ENCODE data around the gene SEPSECS.
"Not testable (repeated sequence)": the region's sequence is repeated elsewhere in the genome, so short reads cannot be mapped to it uniquely, and the experiment has no call there.

SEPSECS gene

GRCh38 chr4:25109511-25109910 is 50.7 kb downstream of the SEPSECS start:
- DNase-seq (ENCODE audit: low spot score), result no peak

- no peak for DNase-seq (ENCODE audit: low spot score)
Observed at GRCh38 chr4:25108556-25108955, 51.7 kb downstream of the SEPSECS start.

DNA sequence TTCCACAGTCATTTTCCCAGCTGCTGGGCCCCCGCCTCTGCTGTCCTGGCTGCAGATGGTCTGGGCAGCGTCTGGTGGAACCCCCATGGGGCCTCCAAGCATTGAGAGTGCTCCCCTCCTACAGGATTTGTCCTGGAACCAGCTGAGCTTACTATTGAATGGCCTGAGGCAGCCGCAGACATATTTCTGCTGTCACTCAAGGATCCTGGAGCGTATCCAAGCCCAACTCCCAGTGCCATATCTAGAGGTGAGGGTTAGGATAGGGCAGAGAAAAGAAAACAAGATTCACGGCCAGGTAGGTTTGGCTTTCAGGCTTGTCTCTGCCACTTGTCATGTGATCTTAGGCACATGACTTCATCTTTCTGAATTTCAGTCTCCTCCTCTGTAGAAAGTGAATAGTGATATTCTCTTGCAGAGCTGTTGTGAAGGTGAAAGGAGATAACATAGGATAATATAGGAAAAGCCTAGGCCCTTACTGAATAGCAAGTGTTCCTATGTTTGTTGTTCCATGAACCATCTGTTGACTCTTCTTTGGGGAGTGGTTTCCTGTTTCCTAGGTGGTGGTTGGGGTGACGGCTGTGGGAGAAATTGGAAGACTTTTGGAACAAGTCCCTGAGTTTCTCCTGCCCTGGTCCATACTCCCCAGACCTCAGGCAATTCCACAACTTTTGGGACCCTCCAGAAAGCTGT is 52.3 kb downstream of the SEPSECS start:
- no peak for DNase-seq (ENCODE audit: low spot score)

DNA sequence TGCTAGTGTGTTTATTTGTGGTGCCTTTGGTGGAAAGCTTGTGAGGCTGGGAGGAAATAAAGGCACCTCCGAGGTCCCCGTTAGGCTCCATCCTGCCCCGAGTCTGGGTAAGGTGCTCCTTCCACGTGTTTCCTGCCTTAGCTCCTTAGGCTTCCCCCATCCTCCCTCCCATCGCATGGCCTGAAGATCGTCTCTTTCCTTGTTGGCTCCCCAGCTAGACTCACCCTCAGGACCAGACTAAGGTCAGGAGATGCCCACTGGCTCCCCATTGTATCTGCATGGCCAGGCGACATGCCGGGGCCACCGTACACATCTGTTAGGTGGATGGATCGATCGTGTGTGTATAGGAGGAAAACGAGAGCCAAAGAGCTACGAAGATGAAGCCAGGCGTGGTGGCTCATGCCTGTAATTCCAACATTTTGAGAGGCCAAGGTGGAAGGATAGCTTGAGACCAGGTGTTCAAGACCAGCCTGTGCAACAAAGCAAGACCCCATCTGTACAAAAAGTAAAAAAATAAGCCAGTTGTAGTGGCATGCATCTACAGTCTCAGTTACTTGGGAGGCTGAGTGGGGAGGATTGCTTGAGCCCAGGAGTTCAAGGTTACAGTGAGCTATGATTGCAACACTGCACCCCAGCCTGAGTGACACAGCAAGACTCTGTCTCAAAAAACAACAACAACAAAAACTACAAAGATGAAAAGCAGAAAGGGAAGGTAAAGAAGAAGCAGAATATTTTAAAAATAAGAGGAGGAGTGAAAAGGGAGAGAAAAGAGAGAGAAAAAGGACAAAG is 53.7 kb downstream of the SEPSECS start:
- no peak for DNase-seq (ENCODE audit: low spot score)

- DNase-seq (ENCODE audit: low spot score), result no peak
Observed at GRCh38 chr4:25104591-25104990, 55.7 kb downstream of the SEPSECS start.

- DNase-seq (ENCODE audit: low spot score), result no peak
Observed at GRCh38 chr4:25103418-25103817, 56.8 kb downstream of the SEPSECS start.

DNA sequence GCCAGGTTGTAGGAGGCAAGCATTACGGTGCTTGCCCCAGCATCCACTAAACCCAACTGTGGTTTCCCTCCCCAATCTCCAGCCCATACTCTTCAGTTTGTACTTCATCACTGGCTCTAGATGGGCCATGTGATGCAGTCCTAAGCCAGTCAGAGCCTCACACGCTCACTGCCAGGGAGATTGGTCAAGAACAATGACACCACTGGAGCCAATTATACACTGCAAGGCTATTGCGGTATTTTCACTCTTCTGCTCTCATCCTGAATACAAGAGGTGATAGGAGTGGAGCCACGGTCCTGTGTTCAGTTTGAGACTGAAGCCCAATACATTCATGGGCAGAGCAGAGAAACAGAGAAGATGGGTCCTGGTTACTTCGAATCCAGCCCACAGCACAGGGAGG is 58.4 kb downstream of the SEPSECS start:
- DNase-seq (ENCODE audit: low spot score), result no peak

- no peak for DNase-seq (ENCODE audit: low spot score)
Observed at GRCh38 chr4:25100710-25101109, 59.5 kb downstream of the SEPSECS start.

- no peak for DNase-seq (ENCODE audit: low spot score)
Observed at GRCh38 chr4:25100021-25100555, 60.2 kb downstream of the SEPSECS start.

DNA sequence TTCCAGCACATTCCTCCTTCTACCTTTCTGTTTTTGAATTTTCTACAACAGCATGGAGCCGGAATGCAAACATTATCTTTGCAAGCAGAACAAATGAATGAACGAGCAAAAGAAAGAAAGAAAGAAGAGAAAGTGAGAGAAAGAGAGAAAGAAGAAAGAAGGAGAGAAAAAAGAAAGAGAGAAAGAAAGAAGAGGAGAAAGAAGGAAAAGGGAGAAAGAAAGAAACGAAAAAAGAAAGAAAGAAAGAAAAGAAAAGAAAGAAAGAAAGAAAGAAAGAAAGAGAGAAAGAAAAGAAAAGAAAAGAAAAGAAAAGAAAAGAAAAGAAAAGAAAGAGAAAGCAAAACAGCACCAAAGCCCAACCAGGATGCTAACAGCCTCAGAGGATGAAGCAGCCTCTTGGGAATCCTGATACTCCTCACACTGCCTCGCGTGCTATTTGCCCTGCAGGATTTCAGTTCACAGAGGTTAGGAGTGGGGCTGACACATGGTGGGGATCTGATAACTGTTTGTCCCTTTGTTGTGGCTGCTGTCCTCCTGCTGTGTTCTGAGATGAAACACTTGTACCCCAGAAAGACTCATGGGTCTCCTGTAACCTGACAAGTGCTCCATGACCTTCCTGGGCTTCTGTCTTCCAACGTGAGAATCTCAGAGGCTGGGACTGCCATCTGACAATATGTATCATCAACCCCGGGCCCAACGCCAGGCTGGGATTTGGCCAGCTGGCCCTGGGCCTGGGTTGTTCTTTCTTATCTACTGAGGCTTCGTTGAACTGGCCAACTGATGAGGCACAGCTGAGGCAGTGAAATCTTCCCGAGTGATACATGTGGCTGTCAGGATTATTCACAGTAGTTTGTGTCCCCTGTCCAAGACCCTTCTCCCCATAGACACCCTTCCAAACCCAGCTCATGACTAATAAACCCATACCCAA is 61.0 kb downstream of the SEPSECS start:
- DNase-seq (ENCODE audit: low spot score), result peak; percentile 20

DNA sequence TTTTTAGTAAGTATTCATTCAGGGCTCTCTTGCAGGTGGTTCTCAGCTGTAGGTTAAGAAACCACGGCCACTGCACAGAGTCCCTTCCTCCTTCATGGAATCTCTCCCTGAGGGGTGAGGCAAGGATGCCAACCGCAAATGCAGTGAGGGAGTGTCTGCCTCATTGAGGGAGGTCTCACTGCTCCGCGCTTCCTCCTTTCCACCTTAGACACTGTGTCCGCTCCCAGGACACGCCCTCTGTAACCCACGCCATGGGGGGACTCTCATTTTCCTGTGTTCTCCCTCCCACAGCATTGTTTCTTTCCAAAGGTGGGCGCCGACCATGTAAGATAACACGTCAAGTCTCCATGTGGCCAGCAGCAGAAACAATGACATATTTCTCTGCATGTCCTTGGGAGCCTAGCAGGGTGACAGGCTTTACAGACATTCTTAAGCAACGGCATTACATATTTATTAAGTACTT is 63.2 kb downstream of the SEPSECS start:
- no peak for DNase-seq (ENCODE audit: low spot score)

GRCh38 chr4:25096251-25096980 is 63.8 kb downstream of the SEPSECS start:
- DNase-seq (ENCODE audit: low spot score), result no peak

DNA sequence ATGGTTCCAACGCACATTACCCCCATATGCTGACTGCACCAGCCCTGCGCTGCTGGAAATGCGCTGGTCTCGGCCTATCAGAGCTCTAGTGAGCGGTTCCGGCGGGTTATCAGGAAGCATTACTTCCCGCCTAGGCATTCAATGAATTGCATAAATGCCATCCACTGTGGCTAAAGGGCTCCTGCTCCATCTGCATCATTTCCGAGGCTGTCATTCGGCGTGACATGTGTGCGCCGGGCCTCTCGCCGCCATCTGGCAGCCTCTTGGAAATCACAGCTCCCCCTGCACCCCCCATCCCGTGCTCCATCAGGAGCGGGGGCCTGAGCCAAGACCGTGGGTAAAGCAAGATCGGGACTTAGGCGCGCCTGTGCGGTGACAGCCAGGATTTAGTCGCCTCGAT is 64.4 kb downstream of the SEPSECS start:
- DNase-seq (ENCODE audit: low spot score), result no peak

- DNase-seq (ENCODE audit: low spot score), result no peak
Observed at GRCh38 chr4:25092139-25092538, 68.1 kb downstream of the SEPSECS start.

- no peak for DNase-seq (ENCODE audit: low spot score)
Observed at GRCh38 chr4:25090516-25090915, 69.7 kb downstream of the SEPSECS start.

GRCh38 chr4:25089051-25089763 is 71.0 kb downstream of the SEPSECS start:
- DNase-seq (ENCODE audit: low spot score), result no peak

DNA sequence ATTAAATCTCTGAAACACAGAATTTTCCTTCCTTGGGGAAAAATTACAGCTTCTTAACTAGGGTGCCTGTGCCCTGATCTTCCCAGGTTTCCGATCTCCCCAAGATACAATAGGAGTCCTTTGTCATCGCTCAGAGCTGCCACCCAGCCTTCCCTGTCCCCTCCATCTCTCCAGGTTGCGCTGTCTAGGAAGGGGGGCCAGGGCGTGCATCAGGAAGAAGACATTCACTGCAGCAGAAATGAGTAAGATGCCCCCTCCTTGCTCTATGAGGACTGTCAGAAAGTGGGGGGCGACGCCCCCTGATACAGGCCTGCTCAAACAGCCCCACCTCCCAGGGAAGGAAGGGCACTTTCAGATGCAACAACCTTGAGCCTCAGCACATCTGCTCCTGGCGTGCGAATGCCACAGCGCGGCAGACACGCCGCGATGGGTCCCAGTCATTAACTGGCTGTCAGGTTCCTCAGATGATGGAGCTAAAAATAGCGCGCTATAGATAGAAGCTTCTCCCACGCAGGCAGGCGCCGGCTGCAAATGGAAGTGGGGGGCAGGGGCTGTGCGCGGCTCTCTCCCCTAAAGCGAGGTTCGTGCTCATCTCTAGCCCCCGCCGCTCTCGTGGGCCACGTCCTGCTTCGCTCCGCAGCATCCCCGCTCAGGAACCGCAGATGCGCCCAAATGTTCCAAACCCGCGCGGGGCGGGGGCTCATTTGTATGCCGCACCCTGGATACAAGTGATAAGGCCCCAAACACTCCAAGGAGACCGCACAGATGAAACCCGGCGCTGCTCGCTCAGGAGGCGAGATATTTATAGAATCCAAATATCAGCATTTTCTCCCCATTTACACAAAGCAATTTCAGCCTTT is 71.9 kb downstream of the SEPSECS start:
- DNase-seq (ENCODE audit: low spot score), result no peak

- no peak for DNase-seq (ENCODE audit: low spot score)
Observed at GRCh38 chr4:25085671-25086070, 74.6 kb downstream of the SEPSECS start.

GRCh38 chr4:25083441-25083840 is 76.8 kb downstream of the SEPSECS start:
- not testable (repeated sequence) for DNase-seq (ENCODE audit: low spot score)

All from hematopoietic multipotent progenitor cell treated with erythropoietin and hydrocortisone succinate and interleukin-3 and kit ligand, for 15 days (in vitro differentiated cells).